IMR-90 (cell line): Measurements from ENCODE around the gene EEF1AKMT1. TPM values are rescaled to one million over a fixed set of nuclear protein-coding genes. Genes with fewer than 3 reads are reported as not detected.

Source experiments
- ATAC-seq: fragments of 200-7000 bp; cut with Tn5 transposase; 2 replicates; pipeline ENCODE4 v1.9.1; 2020; ENCODE audit warnings: low read depth, mild to moderate bottlenecking, moderate library complexity
- BruUV-seq: library from RNA; stranded (reverse); fragments of 400-500 nt; replicated peaks from 2 replicates; lab custom pipeline; 2021; lab: Mats Ljungman, UMichigan
- CTCF ChIA-PET: fragments of 300-600 bp; formaldehyde crosslinking; extraction: SDS; loops from one replicate; lab custom pipeline; 2021; ENCODE audit warnings: antibody characterized with exemption; lab: Yijun Ruan, JAX
- POLR2A ChIA-PET: fragments of 300-600 bp; sonication (Branson Sonifier 250); formaldehyde crosslinking; loops from one replicate; lab custom pipeline; 2022; ENCODE audit warnings: antibody characterized with exemption; ENCODE audit not compliant: unreplicated experiment; lab: Charles Lee
- DNase-seq: peaks from one replicate; pipeline ENCODE4 v3.0.0; 2013
- H2AFZ ChIP-seq: replicated peaks from 2 replicates; pipeline ENCODE3; 2013; ENCODE audit warnings: low read length, mild to moderate bottlenecking; ENCODE audit not compliant: poor library complexity
- H2AK5ac ChIP-seq: 2 replicates; pipeline ENCODE4 v1.6.1; 2013; ENCODE audit warnings: low read depth, low read length, inconsistent platforms
- H2AK9ac ChIP-seq: replicated peaks from 2 replicates; pipeline ENCODE3; 2013; ENCODE audit warnings: mild to moderate bottlenecking, low read depth, low read length, moderate library complexity; ENCODE audit not compliant: poor library complexity
- H2BK120ac ChIP-seq: 2 replicates; pipeline ENCODE4 v1.6.1; 2013; ENCODE audit warnings: low read depth, low read length, inconsistent platforms
- H2BK15ac ChIP-seq: 3 replicates; pipeline ENCODE4 v1.6.1; 2013; ENCODE audit warnings: low read depth, low read length, inconsistent platforms
- H2BK20ac ChIP-seq: 2 replicates; pipeline ENCODE4 v1.6.1; 2013; ENCODE audit warnings: low read depth, mild to moderate bottlenecking, inconsistent platforms, low read length, moderate library complexity
- H2BK5ac ChIP-seq: 2 replicates; pipeline ENCODE4 v1.6.1; 2013; ENCODE audit warnings: mild to moderate bottlenecking, low read depth, low read length, inconsistent platforms; ENCODE audit not compliant: poor library complexity, severe bottlenecking
- H3K14ac ChIP-seq: replicated peaks from 2 replicates; pipeline ENCODE4 v1.6.1; 2013; ENCODE audit warnings: low read depth, low read length, inconsistent platforms
- H3K18ac ChIP-seq: 2 replicates; pipeline ENCODE4 v1.6.1; 2013; ENCODE audit warnings: low read depth, low read length, control low read depth
- H3K23ac ChIP-seq: 2 replicates; pipeline ENCODE4 v1.6.1; 2013; ENCODE audit warnings: low read depth, low read length, inconsistent platforms
- H3K27ac ChIP-seq: 2 replicates; pipeline ENCODE4 v1.5.1; 2013; ENCODE audit warnings: mild to moderate bottlenecking, control low read depth, low read length; ENCODE audit not compliant: insufficient read depth
- H3K27me3 ChIP-seq: 2 replicates; pipeline ENCODE4 v1.6.1; 2013; ENCODE audit warnings: low read length; ENCODE audit not compliant: control insufficient read depth, insufficient read depth
- H3K36me3 ChIP-seq: 2 replicates; pipeline ENCODE4 v1.6.1; 2013; ENCODE audit warnings: low read length, mixed read lengths; ENCODE audit not compliant: control insufficient read depth, insufficient read depth
- H3K4ac ChIP-seq: 2 replicates; pipeline ENCODE4 v1.6.1; 2013; ENCODE audit warnings: low read depth, low read length, inconsistent platforms
- H3K4me1 ChIP-seq: 2 replicates; pipeline ENCODE4 v1.6.1; 2013; ENCODE audit warnings: low read length, mixed read lengths; ENCODE audit not compliant: control insufficient read depth, insufficient read depth
- H3K4me2 ChIP-seq: 2 replicates; pipeline ENCODE4 v1.6.1; 2013; ENCODE audit warnings: low read depth, mild to moderate bottlenecking, control low read depth, low read length, moderate library complexity
- H3K4me3 ChIP-seq: 2 replicates; pipeline ENCODE4 v1.5.1; 2013; ENCODE audit warnings: low read depth, mild to moderate bottlenecking, control low read depth, low read length, moderate library complexity; ENCODE audit not compliant: insufficient read depth
- H3K56ac ChIP-seq: 2 replicates; pipeline ENCODE4 v1.6.1; 2013; ENCODE audit warnings: low read length, inconsistent platforms; ENCODE audit not compliant: insufficient read depth; ENCODE audit errors: extremely low read depth
- H3K79me1 ChIP-seq, 2 experiments: 2 replicates each; pipeline ENCODE4 v1.6.1; 2013; ENCODE audit warnings: low read length in 2 of 2, inconsistent platforms in 1 of 2, low read depth in 1 of 2
- H3K9ac ChIP-seq: 2 replicates; pipeline ENCODE4 v1.6.1; 2013; ENCODE audit warnings: low read depth, low read length, control low read depth
- H3K9me1 ChIP-seq: 2 replicates; pipeline ENCODE4 v1.6.1; 2013; ENCODE audit warnings: low read length, inconsistent platforms; ENCODE audit not compliant: insufficient read depth
- H3K9me3 ChIP-seq: 2 replicates; pipeline ENCODE4 v1.6.1; 2013; ENCODE audit warnings: low read length; ENCODE audit not compliant: control insufficient read depth, insufficient read depth
- H4K20me1 ChIP-seq: 2 replicates; pipeline ENCODE4 v1.6.1; 2013; ENCODE audit warnings: low read length, inconsistent platforms; ENCODE audit not compliant: insufficient read depth
- H4K5ac ChIP-seq: 2 replicates; pipeline ENCODE4 v1.6.1; 2013; ENCODE audit warnings: mild to moderate bottlenecking, low read depth, low read length, control low read depth
- H4K8ac ChIP-seq, 2 experiments: 2 replicates each; pipeline ENCODE4 v1.6.1; 2013; ENCODE audit warnings: low read depth in 2 of 2, low read length in 2 of 2, control low read depth in 1 of 2, inconsistent platforms in 1 of 2
- H4K91ac ChIP-seq: 2 replicates; pipeline ENCODE4 v1.6.1; 2013; ENCODE audit warnings: low read depth, low read length, inconsistent platforms; ENCODE audit not compliant: insufficient read depth
- BHLHE40 ChIP-seq: fragments of 150-350 bp; IDR thresholded peaks from 2 replicates; pipeline ENCODE4 v1.6.1; 2016; ENCODE audit warnings: mild to moderate bottlenecking, low read depth, low read length
- CEBPB ChIP-seq: IDR thresholded peaks from 2 replicates; pipeline ENCODE4 v1.6.1; 2012; ENCODE audit warnings: low read depth, low read length, improper control_type of control experiment
- CHD1 ChIP-seq: IDR thresholded peaks from 2 replicates; pipeline ENCODE4 v1.6.1; 2012; ENCODE audit warnings: low read depth, low read length, improper control_type of control experiment
- FOS ChIP-seq: fragments of 150-350 bp; IDR thresholded peaks from 2 replicates; pipeline ENCODE4 v1.6.1; 2016; ENCODE audit warnings: low read depth, low read length
- MAFK ChIP-seq: IDR thresholded peaks from 2 replicates; pipeline ENCODE4 v1.6.1; 2012; ENCODE audit warnings: low read depth, low read length, improper control_type of control experiment
- MAZ ChIP-seq: IDR thresholded peaks from 2 replicates; pipeline ENCODE4 v1.6.1; 2012; ENCODE audit warnings: low read depth, mild to moderate bottlenecking, low read length, improper control_type of control experiment, moderate library complexity, borderline replicate concordance
- RFX5 ChIP-seq: IDR thresholded peaks from 2 replicates; pipeline ENCODE4 v1.8.0; 2012; ENCODE audit warnings: low read depth, mild to moderate bottlenecking, low read length, moderate library complexity
- SMC3 ChIP-seq: fragments of 150-350 bp; IDR thresholded peaks from 2 replicates; pipeline ENCODE4 v1.6.1; 2016; ENCODE audit warnings: low read depth, mild to moderate bottlenecking, antibody characterized with exemption, low read length, moderate library complexity
- WGBS, 2 experiments: methylation state at CpG; one replicate each; pipeline versions ENCODE4 v1.1.5 to v1.1.7; 2013; ENCODE audit warnings: missing lambda C conversion rate in 2 of 2; ENCODE audit not compliant: insufficient read length in 1 of 2; ENCODE audit errors: extremely low coverage in 2 of 2; 5-methylcytosine and 5-hydroxymethylcytosine counted together
- dilution Hi-C: fragments of 300-500 bp; cut with HindIII; formaldehyde crosslinking; loops from one replicate; pipeline ENCODE4 v1.14.3; 2018; ENCODE audit warnings: low sequenced_read_pairs; ENCODE audit not compliant: unreplicated experiment
- in situ Hi-C: fragments of 300-500 bp; cut with MboI; formaldehyde crosslinking; loops from 3 replicates; pipeline ENCODE4 v1.14.3; 2019; ENCODE audit warnings: low sequenced_read_pairs, inconsistent platforms, mixed read lengths
- intact Hi-C: fragments of 100-400 bp; cut with micrococcal nuclease; formaldehyde crosslinking; loops from 2 replicates; pipeline ENCODE4 v1.10.0; 2022
- polyA plus RNA-seq, 3 experiments: library from polyadenylated mRNA; depleted of rRNA; stranded (reverse); fragments of >200 nt; gene quantifications; 2 replicates each; pipeline ENCODE4 v1.2.3, GENCODE V29; 2012; ENCODE audit warnings: low replicate concordance in 1 of 3
- total RNA-seq: library from RNA; depleted of rRNA; stranded (reverse); fragments of >200 nt; gene quantifications from 2 replicates; pipeline ENCODE4 v1.2.3, GENCODE V29; 2012
- TF ChIP-seq, protein P1 (sequence below): conservative IDR thresholded peaks from 2 replicates; pipeline ENCODE4 v1.5.1; 2012; ENCODE audit warnings: mild to moderate bottlenecking, low read depth, low read length, improper control_type of control experiment
- TF ChIP-seq, protein P2 (sequence below): fragments of 150-350 bp; IDR thresholded peaks from 2 replicates; pipeline ENCODE4 v1.6.1; 2016; ENCODE audit warnings: low read depth, mild to moderate bottlenecking, low read length, moderate library complexity, borderline replicate concordance
- TF ChIP-seq, protein P3 (sequence below): fragments of 150-350 bp; IDR thresholded peaks from 2 replicates; pipeline ENCODE4 v1.6.1; 2017; ENCODE audit warnings: mild to moderate bottlenecking, antibody characterized with exemption, low read length, low read depth

The EEF1AKMT1 gene
- total and polyA plus RNA-seq, 2 of the 4 experiments (the other 2 are of a cell fraction), result 10.0 to 10.6 TPM

DNA sequence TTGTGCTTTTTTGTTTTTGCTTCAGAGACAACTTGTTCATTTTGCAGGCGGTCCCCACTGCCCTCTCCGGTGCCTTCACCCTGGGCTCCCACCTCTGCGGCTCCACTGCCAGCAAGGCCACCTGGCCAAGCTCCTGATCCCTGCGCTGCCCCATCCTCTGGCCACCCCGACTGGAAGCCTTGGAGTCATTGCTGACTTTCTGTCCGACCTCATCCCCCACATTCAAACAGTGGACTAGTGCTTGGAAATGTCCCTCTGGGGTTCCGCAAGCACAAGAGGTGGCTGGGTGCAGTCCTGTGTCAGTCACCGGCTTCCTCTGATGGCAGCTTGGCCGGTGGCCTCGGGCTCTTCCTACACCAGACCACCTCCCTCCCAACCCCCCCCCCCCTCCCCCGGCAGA lies 53.3 kb downstream of the EEF1AKMT1 start (continued):
- TF ChIP-seq, protein P1, sequence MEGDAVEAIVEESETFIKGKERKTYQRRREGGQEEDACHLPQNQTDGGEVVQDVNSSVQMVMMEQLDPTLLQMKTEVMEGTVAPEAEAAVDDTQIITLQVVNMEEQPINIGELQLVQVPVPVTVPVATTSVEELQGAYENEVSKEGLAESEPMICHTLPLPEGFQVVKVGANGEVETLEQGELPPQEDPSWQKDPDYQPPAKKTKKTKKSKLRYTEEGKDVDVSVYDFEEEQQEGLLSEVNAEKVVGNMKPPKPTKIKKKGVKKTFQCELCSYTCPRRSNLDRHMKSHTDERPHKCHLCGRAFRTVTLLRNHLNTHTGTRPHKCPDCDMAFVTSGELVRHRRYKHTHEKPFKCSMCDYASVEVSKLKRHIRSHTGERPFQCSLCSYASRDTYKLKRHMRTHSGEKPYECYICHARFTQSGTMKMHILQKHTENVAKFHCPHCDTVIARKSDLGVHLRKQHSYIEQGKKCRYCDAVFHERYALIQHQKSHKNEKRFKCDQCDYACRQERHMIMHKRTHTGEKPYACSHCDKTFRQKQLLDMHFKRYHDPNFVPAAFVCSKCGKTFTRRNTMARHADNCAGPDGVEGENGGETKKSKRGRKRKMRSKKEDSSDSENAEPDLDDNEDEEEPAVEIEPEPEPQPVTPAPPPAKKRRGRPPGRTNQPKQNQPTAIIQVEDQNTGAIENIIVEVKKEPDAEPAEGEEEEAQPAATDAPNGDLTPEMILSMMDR, result no peak
- TF ChIP-seq MAZ (no peak), BHLHE40 (no peak)

DNA sequence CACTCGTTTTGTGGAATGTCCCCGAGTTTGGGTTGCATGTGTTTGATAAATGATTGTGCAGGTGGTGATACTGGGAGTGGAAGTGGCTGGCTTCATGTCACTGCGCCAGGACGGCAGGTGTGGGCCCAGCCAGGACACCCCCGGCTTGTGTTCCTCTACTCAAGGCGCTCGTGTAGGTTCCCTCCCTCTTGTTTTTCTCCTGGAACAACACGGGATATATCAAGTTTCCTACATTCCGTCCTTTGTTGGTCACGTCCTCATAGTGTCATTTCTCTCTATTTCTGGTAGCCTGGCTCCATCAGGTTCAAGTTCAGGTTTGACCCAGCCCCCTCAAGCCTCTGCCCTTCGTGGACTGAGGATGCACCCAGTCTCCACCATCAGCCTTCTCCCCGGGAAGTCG lies 54.0 kb downstream of the EEF1AKMT1 start:
- Histone ChIP-seq H3K18ac (no peak overlapping the region), H3K36me3 (no peaks in the 10 kb centered on the region), H3K4ac (no peak overlapping the region), H2BK15ac (no peak overlapping the region), H3K23ac (no peak overlapping the region), H2AK5ac (no peak overlapping the region), H4K5ac (no peak overlapping the region), H3K4me1 (peaks cover 3% of the 10 kb centered on the region; the same call in 1 of the 2 replicates), H2BK5ac (no peak overlapping the region), H2BK120ac (no peak overlapping the region), H3K9me3 (no peaks in the 10 kb centered on the region), H3K9me1 (peaks cover 6% of the 10 kb centered on the region; the same call in 1 of the 2 replicates), H3K27ac (no peak overlapping the region), H4K8ac (no peak overlapping the region), H3K79me1 (no peaks in the 10 kb centered on the region), H2BK20ac (no peak overlapping the region), H4K91ac (no peak overlapping the region), H3K14ac (no peak overlapping the region), H2AK9ac (no peak overlapping the region), H3K4me2 (no peak overlapping the region), H3K56ac (no peak overlapping the region), H3K27me3 (peaks cover 9% of the 10 kb centered on the region), H3K9ac (no peak overlapping the region), H3K4me3 (no peak overlapping the region), H2AFZ (no peak overlapping the region), H4K20me1 (no peaks in the 10 kb centered on the region)
- in situ Hi-C loops, result loop anchor here (5.0 to 25.0 kb wide), 2 partner anchors 203 to 532 kb away; partner anchors contain the start of gene GJB2
- no peak for ATAC-seq
- no peak for DNase-seq
- no TSS peak for BruUV-seq
- POLR2A ChIA-PET, result no interaction called here
- dilution Hi-C loops, result no loop called here
- CTCF ChIA-PET, result no interaction called here
- 80% methylated on average over 6 of the region's 13 CpGs; no CpG with 5 or more reads in 1 of the 2 experiments for WGBS, 2 experiments
- intact Hi-C loops, result no loop called here
- no peak for TF ChIP-seq FOS
- TF ChIP-seq, protein P2, sequence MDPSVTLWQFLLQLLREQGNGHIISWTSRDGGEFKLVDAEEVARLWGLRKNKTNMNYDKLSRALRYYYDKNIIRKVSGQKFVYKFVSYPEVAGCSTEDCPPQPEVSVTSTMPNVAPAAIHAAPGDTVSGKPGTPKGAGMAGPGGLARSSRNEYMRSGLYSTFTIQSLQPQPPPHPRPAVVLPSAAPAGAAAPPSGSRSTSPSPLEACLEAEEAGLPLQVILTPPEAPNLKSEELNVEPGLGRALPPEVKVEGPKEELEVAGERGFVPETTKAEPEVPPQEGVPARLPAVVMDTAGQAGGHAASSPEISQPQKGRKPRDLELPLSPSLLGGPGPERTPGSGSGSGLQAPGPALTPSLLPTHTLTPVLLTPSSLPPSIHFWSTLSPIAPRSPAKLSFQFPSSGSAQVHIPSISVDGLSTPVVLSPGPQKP, result no peak
- TF ChIP-seq MAFK, result no peak
- TF ChIP-seq CHD1, result no peak
- TF ChIP-seq, protein P1, result no peak
- TF ChIP-seq RFX5, result no peak
- TF ChIP-seq SMC3, result no peak
- TF ChIP-seq, protein P3, sequence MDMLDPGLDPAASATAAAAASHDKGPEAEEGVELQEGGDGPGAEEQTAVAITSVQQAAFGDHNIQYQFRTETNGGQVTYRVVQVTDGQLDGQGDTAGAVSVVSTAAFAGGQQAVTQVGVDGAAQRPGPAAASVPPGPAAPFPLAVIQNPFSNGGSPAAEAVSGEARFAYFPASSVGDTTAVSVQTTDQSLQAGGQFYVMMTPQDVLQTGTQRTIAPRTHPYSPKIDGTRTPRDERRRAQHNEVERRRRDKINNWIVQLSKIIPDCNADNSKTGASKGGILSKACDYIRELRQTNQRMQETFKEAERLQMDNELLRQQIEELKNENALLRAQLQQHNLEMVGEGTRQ, result no peak
- no peak for TF ChIP-seq CEBPB
